WI38 (cell line): ENCODE data around the gene ASTN1.

Experiments
- H3K4me3 ChIP-seq: 2 replicates; pipeline ENCODE4 v1.5.1; 2011; ENCODE audit warnings: low read depth, mild to moderate bottlenecking, control low read depth, low read length
- CTCF ChIP-seq: IDR thresholded peaks from 2 replicates; pipeline ENCODE4 v1.5.1; 2012; ENCODE audit warnings: low read depth, mild to moderate bottlenecking, control low read depth, low read length

Gene ASTN1

DNA sequence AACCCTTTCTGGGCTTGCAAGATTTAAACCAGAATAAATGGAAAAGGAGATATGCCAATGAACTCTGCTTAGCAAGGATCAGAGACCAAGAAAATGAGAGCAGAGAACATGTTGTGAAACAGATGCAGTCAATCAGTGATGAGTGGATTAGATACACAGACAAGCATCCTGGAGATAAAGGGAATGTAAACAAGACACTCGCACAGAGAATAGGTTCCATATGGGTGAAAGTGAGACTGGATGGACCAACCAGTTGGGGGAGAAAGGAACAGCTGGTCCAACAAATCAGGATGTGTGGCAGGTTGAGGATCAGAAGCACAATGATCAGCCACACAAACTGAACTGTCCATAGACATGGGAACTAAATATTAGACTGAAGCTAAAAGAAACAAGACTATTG lies 338.2 kb downstream of the ASTN1 start:
- H3K4me3 ChIP-seq = no peak overlapping the region
- no peak for TF ChIP-seq CTCF

DNA sequence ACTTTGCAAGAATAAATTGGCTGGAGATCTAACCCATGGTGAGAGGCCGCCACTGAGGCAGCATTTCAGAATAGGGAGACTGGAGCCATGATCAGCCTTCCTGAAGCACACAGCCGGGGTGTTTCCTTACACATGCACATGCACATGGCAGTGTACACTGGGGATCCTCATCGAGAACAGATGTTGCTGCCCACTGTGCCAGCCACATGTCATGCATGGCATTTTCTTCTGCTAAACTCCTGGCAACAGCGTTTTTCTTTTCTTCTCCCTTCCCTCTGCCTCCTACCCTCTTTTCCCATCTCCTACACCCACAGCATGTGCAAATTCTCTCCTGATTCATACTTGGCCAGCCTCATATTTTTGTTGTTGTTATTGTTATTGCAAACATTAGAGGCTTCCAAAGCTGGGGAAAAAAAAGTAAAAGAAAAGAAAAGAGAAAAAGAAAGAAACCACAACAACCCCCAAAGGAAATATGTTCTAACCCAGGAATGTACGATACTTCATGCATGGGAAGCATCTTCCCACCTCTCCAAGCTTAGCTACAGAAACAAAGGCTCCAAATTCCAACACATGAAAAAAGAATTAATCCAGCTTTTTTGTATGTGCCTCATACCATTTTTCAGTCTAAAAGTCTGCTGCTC lies 344.0 kb downstream of the ASTN1 start:
- TF ChIP-seq CTCF = no peak
- H3K4me3 ChIP-seq = no peak overlapping the region

DNA sequence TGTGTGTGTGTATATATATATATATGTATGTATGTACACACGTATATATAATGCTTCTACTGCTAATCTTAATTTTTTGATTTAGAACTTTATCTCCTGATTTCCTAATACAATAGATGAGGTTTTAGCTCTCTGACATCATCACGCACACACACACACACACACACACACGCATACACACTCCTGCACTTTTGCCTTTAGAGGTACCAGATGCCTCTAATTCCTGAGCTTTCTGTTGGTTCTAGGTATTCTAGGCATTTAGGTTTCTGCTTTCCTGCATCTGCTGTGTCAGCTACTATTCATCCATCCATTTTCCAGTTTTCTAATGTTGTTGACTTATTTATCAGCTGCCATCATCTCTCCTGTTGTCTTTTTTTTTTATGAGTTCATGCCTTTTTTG lies 348.3 kb downstream of the ASTN1 start:
- TF ChIP-seq CTCF = no peak
- no peak overlapping the region for H3K4me3 ChIP-seq

DNA sequence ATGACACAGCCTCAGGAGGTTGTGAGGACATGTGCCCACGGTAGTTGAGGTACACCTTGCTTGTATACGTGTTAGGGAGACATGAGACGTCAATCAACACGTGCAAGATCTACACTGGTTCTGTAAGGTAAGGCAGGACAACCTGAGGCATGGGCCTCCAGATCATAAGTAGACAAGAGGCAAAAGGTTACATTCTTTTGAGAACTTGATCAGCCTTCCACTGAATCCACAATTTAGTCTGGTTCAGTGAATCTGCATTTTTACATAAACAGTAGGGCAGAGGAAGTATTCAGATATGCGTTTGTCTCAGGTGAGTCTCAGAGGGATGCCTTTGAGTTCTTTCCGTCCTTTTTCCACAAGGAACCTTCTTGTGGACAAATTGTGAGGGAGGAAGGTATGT lies 348.9 kb downstream of the ASTN1 start:
- TF ChIP-seq CTCF = no peak
- no peak overlapping the region for H3K4me3 ChIP-seq

- no peak overlapping the region for H3K4me3 ChIP-seq
- TF ChIP-seq CTCF = no peak
Observed at GRCh38 chr1:176811511-176812288, 352.8 kb downstream of the ASTN1 start.

DNA sequence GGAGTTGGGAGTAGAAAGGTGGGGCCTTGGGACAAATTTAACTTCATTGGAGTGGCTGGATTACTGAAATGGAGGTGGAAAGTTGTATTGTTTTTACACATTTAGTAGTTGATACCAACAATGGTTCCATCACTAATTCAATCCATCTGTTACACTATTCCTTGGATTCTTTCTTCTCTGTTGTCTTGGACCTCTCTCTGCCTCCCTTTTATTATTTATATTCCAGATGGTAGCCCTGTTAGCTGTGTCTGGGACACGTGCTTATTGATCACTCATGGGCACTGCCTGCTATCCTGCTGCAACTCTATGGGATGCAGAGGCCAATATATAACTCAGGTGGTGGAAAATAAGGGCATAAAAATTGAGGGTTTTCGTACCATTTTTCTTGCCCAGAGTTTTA lies 355.2 kb downstream of the ASTN1 start:
- no peak for TF ChIP-seq CTCF
- no peak overlapping the region for H3K4me3 ChIP-seq
